ENCODE results near the gene SRGAP1.
A peak's percentile ranks its signal among the peaks of the same experiment; 100 is the strongest.

The SRGAP1 gene

DNA sequence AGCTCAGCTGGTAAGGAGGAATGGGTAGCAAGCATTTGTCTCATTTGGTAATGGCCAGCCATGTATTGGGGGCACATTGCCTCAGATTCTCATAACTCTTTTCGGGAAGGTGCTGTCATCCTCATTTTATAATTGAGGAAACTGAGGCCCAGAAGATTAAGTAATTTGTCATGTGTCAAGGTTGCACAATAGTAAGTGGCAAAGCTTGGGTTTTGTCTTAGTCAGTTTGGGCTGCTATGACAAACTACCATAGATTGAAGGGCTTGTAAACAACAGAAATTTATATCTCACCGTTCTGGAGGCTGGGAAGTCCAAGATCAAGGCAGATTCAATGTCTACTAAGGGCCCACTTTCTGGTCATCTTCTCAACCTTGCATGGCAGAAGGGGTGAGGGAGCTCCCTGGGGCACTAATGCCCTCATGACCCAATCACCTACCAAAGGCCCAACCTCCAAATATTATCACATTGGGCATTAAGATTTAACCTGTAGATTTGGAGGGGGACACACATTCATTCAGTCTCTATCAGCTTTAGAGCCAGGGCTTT lies 99.6 kb downstream of the SRGAP1 start:
- Mint-ChIP-seq H3K4me3 (no peak overlapping the region), H3K27me3 (ENCODE audit: low read depth) (no peaks in the 10 kb centered on the region), H3K4me1 (peaks cover 40% of the 10 kb centered on the region), H3K27ac (peak overlapping the region in 2 of 3 experiments; percentile 76 to 88), H3K9me3 (no peaks in the 10 kb centered on the region), H3K36me3 (ENCODE audit: low read depth) (peaks cover 34% of the 10 kb centered on the region)
- TF ChIP-seq, protein P1, sequence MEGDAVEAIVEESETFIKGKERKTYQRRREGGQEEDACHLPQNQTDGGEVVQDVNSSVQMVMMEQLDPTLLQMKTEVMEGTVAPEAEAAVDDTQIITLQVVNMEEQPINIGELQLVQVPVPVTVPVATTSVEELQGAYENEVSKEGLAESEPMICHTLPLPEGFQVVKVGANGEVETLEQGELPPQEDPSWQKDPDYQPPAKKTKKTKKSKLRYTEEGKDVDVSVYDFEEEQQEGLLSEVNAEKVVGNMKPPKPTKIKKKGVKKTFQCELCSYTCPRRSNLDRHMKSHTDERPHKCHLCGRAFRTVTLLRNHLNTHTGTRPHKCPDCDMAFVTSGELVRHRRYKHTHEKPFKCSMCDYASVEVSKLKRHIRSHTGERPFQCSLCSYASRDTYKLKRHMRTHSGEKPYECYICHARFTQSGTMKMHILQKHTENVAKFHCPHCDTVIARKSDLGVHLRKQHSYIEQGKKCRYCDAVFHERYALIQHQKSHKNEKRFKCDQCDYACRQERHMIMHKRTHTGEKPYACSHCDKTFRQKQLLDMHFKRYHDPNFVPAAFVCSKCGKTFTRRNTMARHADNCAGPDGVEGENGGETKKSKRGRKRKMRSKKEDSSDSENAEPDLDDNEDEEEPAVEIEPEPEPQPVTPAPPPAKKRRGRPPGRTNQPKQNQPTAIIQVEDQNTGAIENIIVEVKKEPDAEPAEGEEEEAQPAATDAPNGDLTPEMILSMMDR (IDR thresholded peaks at IDR 0.05; ENCODE audit: unreplicated experiment in 3 of 3), result no peak

DNA sequence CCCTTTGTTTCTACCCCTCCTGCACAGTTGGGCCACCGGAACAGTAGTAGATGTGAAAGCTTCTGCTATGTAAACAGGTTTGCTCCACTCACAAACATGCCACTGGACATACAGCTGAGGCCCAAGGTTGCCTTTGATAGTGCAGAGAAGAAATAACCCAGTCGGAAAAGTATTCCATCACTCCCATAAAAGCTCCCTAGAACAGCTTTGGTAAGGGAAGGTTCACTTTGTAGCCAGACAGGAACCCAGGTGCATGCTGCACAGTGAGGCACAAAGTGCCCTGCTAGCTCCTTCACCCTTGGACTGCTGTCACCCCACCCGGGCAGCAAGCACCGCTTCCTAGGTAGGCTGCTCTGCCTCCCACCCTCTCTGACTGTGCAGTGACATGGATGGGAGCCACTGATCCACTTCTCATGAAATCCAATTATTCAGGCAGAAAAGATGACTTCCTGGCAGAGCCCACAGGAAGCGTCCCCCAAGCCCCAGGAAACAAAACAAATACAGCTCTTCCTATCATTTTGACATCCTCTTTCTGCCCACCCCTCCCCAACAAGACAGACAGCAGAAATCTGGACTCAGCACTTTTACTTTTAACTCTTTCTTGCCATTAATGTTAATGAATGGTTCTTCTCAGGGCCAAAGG lies 100.2 kb downstream of the SRGAP1 start:
- TF ChIP-seq, protein P1 (IDR thresholded peaks at IDR 0.05; ENCODE audit: unreplicated experiment in 3 of 3), result no peak
- H3K27ac Mint-ChIP-seq, result peak overlapping the region; percentile 76 to 88 (median 82)
- H3K4me3 Mint-ChIP-seq, result peak overlapping the region in 1 of 3 experiments; percentile 5
- H3K27me3 Mint-ChIP-seq (ENCODE audit: low read depth), result no peaks in the 10 kb centered on the region
- H3K4me1 Mint-ChIP-seq, result peaks cover 38% of the 10 kb centered on the region
- no peaks in the 10 kb centered on the region for H3K9me3 Mint-ChIP-seq
- H3K36me3 Mint-ChIP-seq (ENCODE audit: low read depth), result peaks cover 34% of the 10 kb centered on the region

DNA sequence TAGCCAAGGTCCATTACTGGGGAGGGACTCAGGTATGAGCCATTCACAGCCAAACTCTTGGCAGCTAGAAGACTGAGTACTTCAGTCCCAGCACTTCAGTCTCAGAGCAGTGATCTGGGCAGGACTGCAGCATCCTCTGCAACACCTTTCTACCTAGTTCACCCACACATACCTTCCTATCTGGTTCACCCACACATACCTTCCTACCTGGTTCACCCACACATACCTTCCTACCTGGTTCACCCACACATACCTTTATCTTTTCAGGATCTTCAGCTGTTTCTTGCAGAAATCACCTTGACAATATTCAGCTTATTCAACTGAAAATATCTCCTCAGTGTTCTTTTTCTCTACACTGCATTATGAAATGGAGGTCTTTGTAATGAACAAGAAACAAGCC lies 101.3 kb downstream of the SRGAP1 start:
- peaks cover 40% of the 10 kb centered on the region for H3K4me1 Mint-ChIP-seq
- TF ChIP-seq, protein P1 (IDR thresholded peaks at IDR 0.05; ENCODE audit: unreplicated experiment in 3 of 3), result no peak
- no peaks in the 10 kb centered on the region for H3K27me3 Mint-ChIP-seq (ENCODE audit: low read depth)
- peak overlapping the region in 2 of 3 experiments; percentile 9 to 88 for H3K27ac Mint-ChIP-seq
- H3K9me3 Mint-ChIP-seq, result no peaks in the 10 kb centered on the region
- H3K36me3 Mint-ChIP-seq (ENCODE audit: low read depth), result peaks cover 30% of the 10 kb centered on the region
- H3K4me3 Mint-ChIP-seq, result no peak overlapping the region

DNA sequence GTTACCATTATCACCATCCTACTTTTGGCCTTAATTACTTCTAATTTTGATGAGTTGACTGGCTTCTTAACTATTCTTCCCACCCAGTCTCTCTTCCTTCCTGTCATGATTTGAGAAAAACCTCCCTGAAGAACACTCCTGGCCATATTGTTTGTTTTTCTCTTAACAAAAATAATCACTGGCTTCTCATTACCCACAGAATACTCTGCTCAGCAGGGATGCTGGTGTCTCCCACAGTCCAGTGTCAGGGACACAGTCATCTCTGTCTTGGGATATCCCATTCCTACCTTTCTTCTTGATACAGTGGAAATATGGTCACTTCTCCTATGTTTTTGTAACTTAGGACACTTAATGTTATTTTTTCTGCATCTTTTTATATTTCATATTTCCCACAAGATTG lies 103.7 kb downstream of the SRGAP1 start:
- H3K27me3 Mint-ChIP-seq (ENCODE audit: low read depth), result no peaks in the 10 kb centered on the region
- peaks cover 35% of the 10 kb centered on the region for H3K4me1 Mint-ChIP-seq
- H3K27ac Mint-ChIP-seq, result peak overlapping the region in 1 of 3 experiments; percentile 90
- H3K4me3 Mint-ChIP-seq, result no peak overlapping the region
- no peaks in the 10 kb centered on the region for H3K9me3 Mint-ChIP-seq
- H3K36me3 Mint-ChIP-seq (ENCODE audit: low read depth), result peaks cover 23% of the 10 kb centered on the region
- TF ChIP-seq, protein P1 (IDR thresholded peaks at IDR 0.05; ENCODE audit: unreplicated experiment in 3 of 3), result no peak

DNA sequence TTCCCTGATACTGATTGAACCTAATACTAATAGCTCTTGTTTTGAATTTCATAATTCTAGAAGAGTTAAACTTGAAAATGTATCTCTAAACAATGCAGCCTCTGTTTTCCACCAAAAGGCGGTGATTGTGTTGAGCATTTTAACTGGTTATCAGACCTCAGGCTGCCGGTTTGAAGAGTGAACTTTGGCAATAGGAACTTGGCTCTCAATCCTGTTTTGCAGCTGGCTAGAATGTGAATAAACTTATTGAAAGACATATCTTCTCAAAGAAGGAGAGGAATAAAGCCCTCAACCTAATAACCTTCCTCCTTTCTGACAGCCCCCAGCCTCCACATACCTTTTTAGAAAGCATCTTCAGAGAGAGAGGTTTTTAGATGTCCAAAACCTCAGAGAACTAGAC lies 105.4 kb downstream of the SRGAP1 start:
- H3K4me3 Mint-ChIP-seq, result no peak overlapping the region
- H3K9me3 Mint-ChIP-seq, result no peaks in the 10 kb centered on the region
- TF ChIP-seq, protein P1 (IDR thresholded peaks at IDR 0.05; ENCODE audit: unreplicated experiment in 3 of 3), result no peak
- peaks cover 29% of the 10 kb centered on the region for H3K4me1 Mint-ChIP-seq
- H3K36me3 Mint-ChIP-seq (ENCODE audit: low read depth), result peaks cover 15% of the 10 kb centered on the region
- peak overlapping the region; percentile 61 to 86 (median 83) for H3K27ac Mint-ChIP-seq
- H3K27me3 Mint-ChIP-seq (ENCODE audit: low read depth), result no peaks in the 10 kb centered on the region

DNA sequence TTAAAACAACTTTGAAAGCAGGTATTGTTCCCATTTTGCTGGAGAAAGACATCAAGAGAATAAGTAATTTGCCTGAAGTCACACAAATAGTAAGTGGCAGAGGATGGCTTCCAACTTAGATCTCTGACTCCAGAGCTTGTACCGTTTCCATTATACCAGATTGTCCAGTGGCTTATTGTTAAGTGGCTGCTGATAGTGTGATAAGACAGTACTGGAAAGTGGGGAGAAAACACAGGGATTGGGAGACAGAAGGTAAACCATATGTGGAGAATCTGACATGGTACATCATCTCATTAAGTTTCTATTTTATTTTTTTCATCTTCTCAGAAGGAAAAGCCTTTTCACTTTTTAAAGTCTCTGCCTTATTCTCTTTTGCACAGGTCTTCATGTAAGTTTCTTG lies 108.5 kb downstream of the SRGAP1 start:
- Mint-ChIP-seq H3K4me3 (no peak overlapping the region), H3K4me1 (peaks cover 28% of the 10 kb centered on the region), H3K27ac (peak overlapping the region in 1 of 3 experiments; percentile 33), H3K9me3 (no peaks in the 10 kb centered on the region), H3K27me3 (ENCODE audit: low read depth) (no peaks in the 10 kb centered on the region), H3K36me3 (ENCODE audit: low read depth) (peaks cover 3% of the 10 kb centered on the region)
- TF ChIP-seq, protein P1 (IDR thresholded peaks at IDR 0.05; ENCODE audit: unreplicated experiment in 3 of 3), result no peak

All from nephron (organoid).